ENCODE results near the gene LIMCH1. TPM values are rescaled to one million over a fixed set of nuclear protein-coding genes. Genes with fewer than 3 reads are reported as not detected.

The LIMCH1 gene
- total RNA-seq, 2 experiments from 2014 or later, result not detected

DNA sequence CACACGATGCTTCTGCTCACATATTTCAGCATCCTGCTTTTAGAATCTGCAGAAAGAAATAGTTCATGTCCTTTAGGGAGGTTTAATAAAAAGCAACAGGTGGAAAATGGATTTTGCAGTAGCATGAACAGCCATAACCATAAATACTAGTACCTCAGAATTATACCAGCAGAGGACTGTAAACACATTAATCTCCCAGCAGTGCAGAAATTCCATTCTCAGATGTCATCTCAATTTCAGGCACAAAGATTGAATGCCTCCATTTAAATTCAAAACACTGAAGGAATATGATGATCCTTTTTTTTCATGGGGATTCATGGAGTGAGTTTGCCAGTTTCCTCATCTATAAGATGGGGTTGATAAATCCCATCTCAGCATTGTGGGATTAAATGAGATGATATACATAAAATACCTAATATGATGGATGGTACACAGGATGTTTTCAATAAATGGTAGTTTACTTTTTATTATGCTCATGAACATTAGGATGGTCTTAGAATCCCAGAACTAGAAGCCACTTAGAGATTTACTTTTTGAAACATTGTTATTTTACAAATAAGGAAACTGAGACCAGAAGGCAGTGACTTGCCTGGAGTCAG, 566 bp upstream of the LIMCH1 start:
- H3K4me3 ChIP-seq (ENCODE audit: low read depth, low read length, poor library complexity, severe bottlenecking), result no peak overlapping the region
- H2AFZ ChIP-seq (ENCODE audit: low read length), result no peak overlapping the region
- no peaks in the 10 kb centered on the region for H3K79me2 ChIP-seq (ENCODE audit: insufficient read depth, low read depth, low read length)
- intact Hi-C loops (cut with micrococcal nuclease; ENCODE audit: unreplicated experiment), result no loop called here
- DNase-seq (ENCODE audit: low spot score), result no peak
- no peak overlapping the region for H3K4me2 ChIP-seq (ENCODE audit: low read length)
- H3K27ac ChIP-seq (ENCODE audit: low read depth, low read length, poor library complexity, severe bottlenecking), result no peak overlapping the region
- CTCF ChIA-PET (ENCODE audit: unreplicated experiment), result no interaction called here
- H3K4me1 ChIP-seq (ENCODE audit: insufficient read depth, low read length, poor library complexity, severe bottlenecking), result no peaks in the 10 kb centered on the region
- no TSS peak for BruUV-seq (replicated peaks)
- TF ChIP-seq, protein P1, sequence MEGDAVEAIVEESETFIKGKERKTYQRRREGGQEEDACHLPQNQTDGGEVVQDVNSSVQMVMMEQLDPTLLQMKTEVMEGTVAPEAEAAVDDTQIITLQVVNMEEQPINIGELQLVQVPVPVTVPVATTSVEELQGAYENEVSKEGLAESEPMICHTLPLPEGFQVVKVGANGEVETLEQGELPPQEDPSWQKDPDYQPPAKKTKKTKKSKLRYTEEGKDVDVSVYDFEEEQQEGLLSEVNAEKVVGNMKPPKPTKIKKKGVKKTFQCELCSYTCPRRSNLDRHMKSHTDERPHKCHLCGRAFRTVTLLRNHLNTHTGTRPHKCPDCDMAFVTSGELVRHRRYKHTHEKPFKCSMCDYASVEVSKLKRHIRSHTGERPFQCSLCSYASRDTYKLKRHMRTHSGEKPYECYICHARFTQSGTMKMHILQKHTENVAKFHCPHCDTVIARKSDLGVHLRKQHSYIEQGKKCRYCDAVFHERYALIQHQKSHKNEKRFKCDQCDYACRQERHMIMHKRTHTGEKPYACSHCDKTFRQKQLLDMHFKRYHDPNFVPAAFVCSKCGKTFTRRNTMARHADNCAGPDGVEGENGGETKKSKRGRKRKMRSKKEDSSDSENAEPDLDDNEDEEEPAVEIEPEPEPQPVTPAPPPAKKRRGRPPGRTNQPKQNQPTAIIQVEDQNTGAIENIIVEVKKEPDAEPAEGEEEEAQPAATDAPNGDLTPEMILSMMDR (conservative IDR thresholded peaks at IDR 0.05; ENCODE audit: low read length), result no peak
- TF ChIP-seq EZH2phosphoT487 (IDR thresholded peaks at IDR 0.05; ENCODE audit: borderline replicate concordance, low read depth, low read length), result no peak
- no peaks in the 10 kb centered on the region for H3K36me3 ChIP-seq (ENCODE audit: insufficient read depth, low read length)
- H4K20me1 ChIP-seq (ENCODE audit: insufficient read depth, low read length), result no peaks in the 10 kb centered on the region
- H3K9me2 ChIP-seq (ENCODE audit: insufficient read depth, low read length), result no peaks in the 10 kb centered on the region
- POLR2A ChIA-PET, result no interaction called here
- H3K9me3 ChIP-seq (ENCODE audit: low read length), result no peaks in the 10 kb centered on the region

DNA sequence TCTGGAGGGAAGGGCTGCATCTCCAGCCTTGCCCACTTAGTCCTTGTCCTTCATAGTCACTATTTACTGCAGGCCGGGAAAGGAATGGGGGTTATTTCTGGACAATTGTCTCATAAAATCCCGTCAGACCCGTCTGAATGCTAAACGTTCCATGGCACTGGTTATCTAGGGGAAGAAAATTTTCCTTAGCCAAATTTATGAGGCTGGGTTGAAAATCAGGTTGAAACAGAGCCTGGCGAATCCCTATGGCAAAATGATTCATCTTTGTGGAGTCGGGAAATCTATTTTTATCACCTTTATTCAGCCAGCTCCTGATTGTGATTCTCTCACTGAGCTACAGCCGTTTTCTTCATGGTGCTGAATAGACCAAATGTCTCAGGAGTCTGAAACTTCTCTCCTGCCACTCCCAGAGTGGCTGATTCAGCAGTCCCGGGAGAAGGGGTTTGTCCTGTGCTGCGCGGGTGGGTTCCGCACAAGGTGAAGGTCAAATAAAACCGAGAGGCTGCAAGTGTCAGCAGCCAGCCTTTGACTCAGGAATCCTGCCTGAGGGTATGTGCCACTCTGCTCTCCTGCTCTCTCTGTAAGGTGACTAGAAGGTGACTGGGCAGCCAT, 1.0 kb downstream of the LIMCH1 start:
- Histone ChIP-seq H3K27ac (ENCODE audit: low read depth, low read length, poor library complexity, severe bottlenecking) (no peak overlapping the region), H3K9me3 (ENCODE audit: low read length) (no peaks in the 10 kb centered on the region), H2AFZ (ENCODE audit: low read length) (no peak overlapping the region), H3K4me3 (ENCODE audit: low read depth, low read length, poor library complexity, severe bottlenecking) (no peak overlapping the region), H3K79me2 (ENCODE audit: insufficient read depth, low read depth, low read length) (no peaks in the 10 kb centered on the region), H3K36me3 (ENCODE audit: insufficient read depth, low read length) (no peaks in the 10 kb centered on the region), H4K20me1 (ENCODE audit: insufficient read depth, low read length) (no peaks in the 10 kb centered on the region), H3K4me2 (ENCODE audit: low read length) (no peak overlapping the region), H3K4me1 (ENCODE audit: insufficient read depth, low read length, poor library complexity, severe bottlenecking) (no peaks in the 10 kb centered on the region), H3K9me2 (ENCODE audit: insufficient read depth, low read length) (no peaks in the 10 kb centered on the region)
- intact Hi-C loops (cut with micrococcal nuclease; ENCODE audit: unreplicated experiment), result no loop called here
- BruUV-seq (replicated peaks), result no TSS peak
- no peak for DNase-seq (ENCODE audit: low spot score)
- CTCF ChIA-PET (ENCODE audit: unreplicated experiment), result no interaction called here
- no peak for TF ChIP-seq EZH2phosphoT487 (IDR thresholded peaks at IDR 0.05; ENCODE audit: borderline replicate concordance, low read depth, low read length)
- TF ChIP-seq, protein P1 (conservative IDR thresholded peaks at IDR 0.05; ENCODE audit: low read length), result no peak
- POLR2A ChIA-PET, result interaction anchor here (0.6 kb wide), 1 partner anchor 230 kb away, joined by 3 read pairs; no protein-coding TSS in a partner anchor

DNA sequence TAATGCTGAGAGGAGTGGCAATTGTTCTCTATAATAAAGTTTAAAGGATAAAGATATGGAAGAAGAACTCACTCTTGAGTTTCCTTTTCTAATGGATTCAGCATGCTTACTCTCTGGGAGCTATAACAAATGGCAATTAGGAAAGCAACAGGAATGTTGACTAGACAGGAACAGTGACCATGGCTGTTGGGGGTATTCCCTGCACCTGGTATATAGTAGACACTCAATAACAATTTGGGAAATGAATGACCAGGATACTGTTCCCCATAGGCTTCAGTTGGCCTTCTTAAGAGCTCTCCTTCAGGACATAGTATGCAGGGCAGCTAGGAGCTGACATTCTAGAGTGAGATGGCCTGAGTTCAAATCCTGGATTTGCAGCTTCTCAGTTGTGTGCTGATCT, 1.8 kb downstream of the LIMCH1 start:
- Histone ChIP-seq H3K4me2 (ENCODE audit: low read length) (no peak overlapping the region), H2AFZ (ENCODE audit: low read length) (no peak overlapping the region), H3K4me1 (ENCODE audit: insufficient read depth, low read length, poor library complexity, severe bottlenecking) (no peaks in the 10 kb centered on the region), H3K79me2 (ENCODE audit: insufficient read depth, low read depth, low read length) (no peaks in the 10 kb centered on the region), H3K9me3 (ENCODE audit: low read length) (no peaks in the 10 kb centered on the region), H3K9me2 (ENCODE audit: insufficient read depth, low read length) (no peaks in the 10 kb centered on the region), H3K4me3 (ENCODE audit: low read depth, low read length, poor library complexity, severe bottlenecking) (no peak overlapping the region), H3K36me3 (ENCODE audit: insufficient read depth, low read length) (no peaks in the 10 kb centered on the region), H3K27ac (ENCODE audit: low read depth, low read length, poor library complexity, severe bottlenecking) (no peak overlapping the region), H4K20me1 (ENCODE audit: insufficient read depth, low read length) (no peaks in the 10 kb centered on the region)
- BruUV-seq (replicated peaks), result no TSS peak
- intact Hi-C loops (cut with micrococcal nuclease; ENCODE audit: unreplicated experiment), result no loop called here
- no peak for DNase-seq (ENCODE audit: low spot score)
- ChIA-PET CTCF (ENCODE audit: unreplicated experiment) (no interaction called here), POLR2A (no interaction called here)
- no peak for TF ChIP-seq EZH2phosphoT487 (IDR thresholded peaks at IDR 0.05; ENCODE audit: borderline replicate concordance, low read depth, low read length)
- TF ChIP-seq, protein P1 (conservative IDR thresholded peaks at IDR 0.05; ENCODE audit: low read length), result no peak
